HTR-8/SVneo (cell line): ENCODE results near the gene PIGM.

ENCODE experiments used
- DNase-seq: peaks from one replicate; pipeline ENCODE4 v3.0.0; 2011; ENCODE audit warnings: low spot score, mixed read lengths; ENCODE audit not compliant: insufficient read length
- FAIRE-seq: peaks from 2 replicates; lab custom pipeline; 2011; peaks lifted over from hg19 to GRCh38; lab: Jason Lieb, UNC

Gene PIGM

GRCh38 chr1:159992161-159992560 is 39.6 kb downstream of the PIGM start:
- FAIRE-seq (no peak), DNase-seq (no peak)

GRCh38 chr1:159991513-159991912 is 40.3 kb downstream of the PIGM start:
- FAIRE-seq: no peak
- DNase-seq: no peak

GRCh38 chr1:159990005-159990404 is 41.8 kb downstream of the PIGM start:
- FAIRE-seq (no peak), DNase-seq (no peak)

GRCh38 chr1:159989581-159989980 is 42.2 kb downstream of the PIGM start:
- FAIRE-seq: no peak
- no peak for DNase-seq

GRCh38 chr1:159988006-159988405 is 43.8 kb downstream of the PIGM start:
- DNase-seq (no peak), FAIRE-seq (no peak)

GRCh38 chr1:159987186-159987585 is 44.6 kb downstream of the PIGM start:
- no peak for FAIRE-seq

GRCh38 chr1:159986531-159986930 is 45.3 kb downstream of the PIGM start:
- FAIRE-seq (no peak), DNase-seq (no peak)

More at GRCh38 chr1:159987186-159987585, 44.6 kb downstream of the PIGM start:
- DNase-seq: no peak

- DNase-seq (no peak), FAIRE-seq (no peak)
Observed at GRCh38 chr1:159986093-159986492, 45.7 kb downstream of the PIGM start.

GRCh38 chr1:159985473-159985872 is 46.3 kb downstream of the PIGM start:
- DNase-seq (no peak), FAIRE-seq (no peak)

GRCh38 chr1:159983681-159984080 is 48.1 kb downstream of the PIGM start:
- no peak for DNase-seq
- FAIRE-seq: no peak

GRCh38 chr1:159982280-159982679 is 49.5 kb downstream of the PIGM start:
- FAIRE-seq: no peak

GRCh38 chr1:159981351-159982055 is 50.3 kb downstream of the PIGM start:
- FAIRE-seq (no peak), DNase-seq (no peak)

More at GRCh38 chr1:159982280-159982679, 49.5 kb downstream of the PIGM start:
- no peak for DNase-seq

- no peak for FAIRE-seq
- DNase-seq: no peak
Observed at GRCh38 chr1:159980786-159981185, 51.0 kb downstream of the PIGM start.

- no peak for FAIRE-seq
- DNase-seq: no peak
Observed at GRCh38 chr1:159980076-159980475, 51.7 kb downstream of the PIGM start.

- FAIRE-seq: no peak
- DNase-seq: no peak
Observed at GRCh38 chr1:159979257-159979656, 52.5 kb downstream of the PIGM start.

- no peak for DNase-seq
- no peak for FAIRE-seq
Observed at GRCh38 chr1:159978107-159978398, 53.7 kb downstream of the PIGM start.

GRCh38 chr1:159977364-159978106 is 54.3 kb downstream of the PIGM start:
- no peak for DNase-seq
- FAIRE-seq: no peak
